OCI-LY7 (cell line): ENCODE data around the gene TDRD9.

Source experiments
- CTCF ChIP-seq: fragments of 200-600 bp; sonication (generic); conservative IDR thresholded peaks from 2 replicates; pipeline ENCODE4 v1.5.1; 2014; ENCODE audit warnings: mild to moderate bottlenecking, antibody characterized with exemption, low read length, moderate library complexity, mixed read lengths
- EZH2phosphoT487 ChIP-seq: fragments of 200-600 bp; sonication (generic); IDR thresholded peaks from 2 replicates; pipeline ENCODE4 v1.6.1; 2018; ENCODE audit warnings: low read depth, borderline replicate concordance, mild to moderate bottlenecking, mixed run types, antibody characterized with exemption, low read length, moderate library complexity, mixed read lengths

GRCh38 chr14:103879118-103879569 is 49.1 kb upstream of the TDRD9 start:
- TF ChIP-seq CTCF = no peak
- no peak for TF ChIP-seq EZH2phosphoT487
